HG03439 (cell line): ENCODE results near the gene CNKSR2.

Experiments
- ATAC-seq: cut with Tn5 transposase; IDR thresholded peaks from one replicate; pipeline ENCODE4 v1.9.1; 2021; ENCODE audit warnings: mild to moderate bottlenecking, moderate library complexity; ENCODE audit not compliant: unreplicated experiment

CNKSR2 gene

GRCh38 chrX:21590012-21590776 is 216.0 kb downstream of the CNKSR2 start:
- ATAC-seq = no peak

GRCh38 chrX:21606002-21606401 is 231.8 kb downstream of the CNKSR2 start:
- no peak for ATAC-seq

GRCh38 chrX:21610168-21610567 is 235.9 kb downstream of the CNKSR2 start:
- no peak for ATAC-seq

GRCh38 chrX:21612154-21612553 is 237.9 kb downstream of the CNKSR2 start:
- ATAC-seq = no peak

GRCh38 chrX:21616386-21616785 is 242.2 kb downstream of the CNKSR2 start:
- no peak for ATAC-seq

- ATAC-seq = no peak
Observed at GRCh38 chrX:21620234-21620633, 246.0 kb downstream of the CNKSR2 start.

GRCh38 chrX:21623778-21624501 is 249.7 kb downstream of the CNKSR2 start:
- no peak for ATAC-seq

GRCh38 chrX:21632027-21632426 is 257.8 kb downstream of the CNKSR2 start:
- ATAC-seq = no peak

- no peak for ATAC-seq
Observed at GRCh38 chrX:21638311-21638710, 264.1 kb downstream of the CNKSR2 start.

- no peak for ATAC-seq
Observed at GRCh38 chrX:21639775-21640174, 265.6 kb downstream of the CNKSR2 start.

- no peak for ATAC-seq
Observed at GRCh38 chrX:21645431-21645830, 271.2 kb downstream of the CNKSR2 start.

GRCh38 chrX:21645886-21646285 is 271.7 kb downstream of the CNKSR2 start:
- no peak for ATAC-seq

- no peak for ATAC-seq
Observed at GRCh38 chrX:21655901-21656586, 281.8 kb downstream of the CNKSR2 start.

- no peak for ATAC-seq
Observed at GRCh38 chrX:21656587-21657317, 282.5 kb downstream of the CNKSR2 start.

- ATAC-seq = no peak
Observed at GRCh38 chrX:21657318-21658151, 283.3 kb downstream of the CNKSR2 start.

GRCh38 chrX:21658152-21658737 is 284.0 kb downstream of the CNKSR2 start, which contains the start of gene KLHL34:
TSS of gene KLHL34 (minus strand) at chrX:21658330. CDS start at chrX:21657788, 542 bp downstream.
- ATAC-seq = no peak

- ATAC-seq = no peak
Observed at GRCh38 chrX:21658746-21659145, 284.5 kb downstream of the CNKSR2 start.

GRCh38 chrX:21659320-21659719 is 285.1 kb downstream of the CNKSR2 start:
- ATAC-seq = no peak

GRCh38 chrX:21660156-21660555 is 285.9 kb downstream of the CNKSR2 start:
- ATAC-seq = no peak

GRCh38 chrX:21661316-21661715 is 287.1 kb downstream of the CNKSR2 start:
- no peak for ATAC-seq
